CD4-positive, alpha-beta memory T cell (primary cell): Measurements from ENCODE around the gene HBEGF. TPM values are rescaled to one million over a fixed set of nuclear protein-coding genes. Genes with fewer than 3 reads are reported as not detected.
A peak's percentile ranks its signal among the peaks of the same experiment; 100 is the strongest.

Experiments
- CTCF ChIA-PET: fragments of 350-600 bp; sonication (Branson Sonifier 250); formaldehyde crosslinking; loops from one replicate; lab custom pipeline; 2021; ENCODE audit warnings: inconsistent platforms; ENCODE audit not compliant: partially characterized antibody; lab: Charles Lee
- POLR2A ChIA-PET: fragments of 350-600 bp; sonication (Branson Sonifier 250); formaldehyde crosslinking; loops from one replicate; lab custom pipeline; 2021; ENCODE audit not compliant: partially characterized antibody; lab: Charles Lee
- DNase-seq, 5 donors: peaks; one replicate each; pipeline versions ENCODE4 v3.0.0 to v3.0.0-alpha.2; 2020 to 2022; ENCODE audit warnings: mixed read lengths in 1 of 5
- H3K27ac ChIP-seq: one replicate; pipeline ENCODE4 v1.7.0; 2013; ENCODE audit warnings: low read depth, low read length
- H3K27me3 ChIP-seq: 2 replicates; pipeline ENCODE4 v1.7.0; 2013; ENCODE audit warnings: mild to moderate bottlenecking, low read length, moderate library complexity; ENCODE audit not compliant: insufficient read depth
- H3K36me3 ChIP-seq: 2 replicates; pipeline ENCODE4 v1.7.0; 2013; ENCODE audit warnings: mild to moderate bottlenecking, low read length, moderate library complexity; ENCODE audit not compliant: insufficient read depth
- H3K4me1 ChIP-seq: 2 replicates; pipeline ENCODE4 v1.7.0; 2013; ENCODE audit warnings: mild to moderate bottlenecking, low read length, moderate library complexity; ENCODE audit not compliant: insufficient read depth
- H3K4me3 ChIP-seq, 2 donors: one replicate each; pipeline ENCODE4 v1.7.0; 2013; ENCODE audit warnings: low read length in 2 of 2, mild to moderate bottlenecking in 1 of 2
- H3K9me3 ChIP-seq, 2 donors: one replicate each; pipeline ENCODE4 v1.7.0; 2013; ENCODE audit warnings: low read length in 2 of 2, control low read depth in 1 of 2; ENCODE audit not compliant: control insufficient read depth in 1 of 2
- H3K27ac Mint-ChIP-seq, 7 donors: one replicate each; pipeline ENCODE4 v1.8.0; 2020 to 2021; ENCODE audit warnings: mixed read lengths in 7 of 7, mild to moderate bottlenecking in 6 of 7, inconsistent platforms in 3 of 7, moderate library complexity in 3 of 7
- H3K27me3 Mint-ChIP-seq, 2 donors: one replicate each; pipeline ENCODE4 v1.8.0; 2020 to 2021; ENCODE audit warnings: mixed read lengths in 2 of 2
- H3K36me3 Mint-ChIP-seq, 2 donors: one replicate each; pipeline ENCODE4 v1.8.0; 2020 to 2021; ENCODE audit warnings: mixed read lengths in 2 of 2, inconsistent platforms in 1 of 2, mild to moderate bottlenecking in 1 of 2
- H3K4me1 Mint-ChIP-seq, 4 donors: one replicate each; pipeline ENCODE4 v1.8.0; 2020 to 2021; ENCODE audit warnings: mixed read lengths in 4 of 4, mild to moderate bottlenecking in 1 of 4
- H3K4me3 Mint-ChIP-seq, 8 donors: one replicate each; pipeline ENCODE4 v1.8.0; 2020 to 2021; ENCODE audit warnings: mixed read lengths in 8 of 8, mild to moderate bottlenecking in 7 of 8, moderate library complexity in 6 of 8, inconsistent platforms in 3 of 8
- H3K9me3 Mint-ChIP-seq, 8 donors: one replicate each; pipeline ENCODE4 v1.8.0; 2020 to 2021; ENCODE audit warnings: mixed read lengths in 8 of 8, mild to moderate bottlenecking in 5 of 8, inconsistent platforms in 3 of 8, moderate library complexity in 1 of 8
- intact Hi-C: fragments of 100-400 bp; cut with micrococcal nuclease; formaldehyde crosslinking; loops from one replicate; pipeline ENCODE4 v1.15.1; 2023
- polyA plus RNA-seq, 2 donors: library from polyadenylated mRNA; unstranded; fragments of 300-500 nt; fragmentation: Illumina TruSeq; gene quantifications; one replicate each; pipeline ENCODE4 v1.2.3, GENCODE V29; 2021
- total RNA-seq, 2 experiments: library from RNA; stranded (reverse); gene quantifications; one replicate each; pipeline ENCODE4 v1.2.3, GENCODE V29; 2021

The HBEGF gene
- total and polyA plus RNA-seq, 4 experiments from 2014 or later: 0.52 to 2.4 (median 1.0) TPM

DNA sequence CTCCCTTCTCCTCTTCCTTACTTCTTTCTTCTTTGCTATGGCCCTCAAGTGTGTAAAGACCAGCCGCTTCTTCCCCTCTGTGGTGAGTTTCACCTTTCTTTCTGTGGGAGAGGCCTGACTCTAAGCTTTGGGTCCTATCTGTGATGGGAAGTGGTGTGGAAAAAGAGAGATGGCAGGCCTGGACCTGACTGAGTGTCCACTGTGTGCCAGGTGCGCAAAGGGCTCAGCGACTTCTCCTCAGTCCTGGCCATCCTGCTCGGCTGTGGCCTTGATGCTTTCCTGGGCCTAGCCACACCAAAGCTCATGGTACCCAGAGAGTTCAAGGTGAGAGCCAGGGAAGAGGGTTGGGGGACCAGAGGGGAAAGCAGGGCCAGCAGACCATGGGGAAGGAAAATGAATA lies 19.5 kb upstream of the HBEGF start:
- Histone ChIP-seq H3K4me3 (no peak overlapping the region), H3K4me1 (peaks cover 9% of the 10 kb centered on the region), H3K36me3 (no peaks in the 10 kb centered on the region), H3K9me3 (no peaks in the 10 kb centered on the region), H3K27ac (no peak overlapping the region), H3K27me3 (no peaks in the 10 kb centered on the region)
- H3K27me3 Mint-ChIP-seq: peaks cover 0 to 2% of the 10 kb centered on the region in 2 donors
- DNase-seq: no peak
- H3K4me1 Mint-ChIP-seq: peaks cover 2 to 6% (median 5%) of the 10 kb centered on the region in 4 donors
- H3K9me3 Mint-ChIP-seq: no peaks in the 10 kb centered on the region
- H3K4me3 Mint-ChIP-seq: no peak overlapping the region
- intact Hi-C loops: no loop called here
- H3K36me3 Mint-ChIP-seq: no peaks in the 10 kb centered on the region
- no peak overlapping the region for H3K27ac Mint-ChIP-seq
- CTCF ChIA-PET: interaction anchor here (0.8 to 5.3 kb wide), 12 partner anchors 8 to 822 kb away, joined by 3 to 28 read pairs (median 4); partner anchors contain the start of genes HBEGF and TMCO6
- POLR2A ChIA-PET: no interaction called here

- H3K27ac ChIP-seq: no peak overlapping the region
- H3K4me1 ChIP-seq: peaks cover 9% of the 10 kb centered on the region
- intact Hi-C loops: no loop called here
- ChIA-PET CTCF (interaction anchor here (1.0 to 5.3 kb wide), 9 partner anchors 7 to 354 kb away, joined by 3 to 28 read pairs (median 4); partner anchors contain the start of genes HBEGF and TMCO6), POLR2A (no interaction called here)
- no peaks in the 10 kb centered on the region for H3K36me3 ChIP-seq
- H3K9me3 Mint-ChIP-seq: no peaks in the 10 kb centered on the region
- no peak overlapping the region for H3K4me3 ChIP-seq
- H3K27me3 Mint-ChIP-seq: peaks cover 0 to 2% of the 10 kb centered on the region in 2 donors
- H3K27me3 ChIP-seq: no peaks in the 10 kb centered on the region
- no peak overlapping the region for H3K4me3 Mint-ChIP-seq
- H3K4me1 Mint-ChIP-seq: peaks cover 2 to 6% (median 5%) of the 10 kb centered on the region in 4 donors
- no peak overlapping the region for H3K27ac Mint-ChIP-seq
- no peak for DNase-seq
- no peaks in the 10 kb centered on the region for H3K36me3 Mint-ChIP-seq
- no peaks in the 10 kb centered on the region for H3K9me3 ChIP-seq
These were observed 18.9 kb upstream of the HBEGF start for GRCh38 chr5:140365282-140365681.

- ChIA-PET CTCF (interaction anchor here (1.4 to 5.3 kb wide), 10 partner anchors 8 to 358 kb away, joined by 3 to 37 read pairs (median 14); partner anchors contain the start of gene HBEGF), POLR2A (interaction anchor here (0.6 kb wide), 1 partner anchor 329 kb away, joined by 4 read pairs; no protein-coding TSS in a partner anchor)
- intact Hi-C loops: loop anchor here (5.0 kb wide), 1 partner anchor 678 kb away; no protein-coding TSS in a partner anchor
- peak overlapping the region in 1 of 8 donors; percentile 30 for H3K4me3 Mint-ChIP-seq
- peaks cover 9% of the 10 kb centered on the region for H3K4me1 ChIP-seq
- DNase-seq: no peak
- H3K36me3 Mint-ChIP-seq: no peaks in the 10 kb centered on the region
- H3K9me3 Mint-ChIP-seq: no peaks in the 10 kb centered on the region
- no peak overlapping the region for H3K27ac ChIP-seq
- peaks cover 2 to 6% (median 5%) of the 10 kb centered on the region in 4 donors for H3K4me1 Mint-ChIP-seq
- peaks cover 0 to 2% of the 10 kb centered on the region in 2 donors for H3K27me3 Mint-ChIP-seq
- no peaks in the 10 kb centered on the region for H3K9me3 ChIP-seq
- H3K27ac Mint-ChIP-seq: peak overlapping the region in 2 of 7 donors; percentile 13 to 37
- H3K27me3 ChIP-seq: no peaks in the 10 kb centered on the region
- H3K36me3 ChIP-seq: no peaks in the 10 kb centered on the region
- no peak overlapping the region for H3K4me3 ChIP-seq
These were observed 18.0 kb upstream of the HBEGF start for GRCh38 chr5:140364472-140364765.

DNA sequence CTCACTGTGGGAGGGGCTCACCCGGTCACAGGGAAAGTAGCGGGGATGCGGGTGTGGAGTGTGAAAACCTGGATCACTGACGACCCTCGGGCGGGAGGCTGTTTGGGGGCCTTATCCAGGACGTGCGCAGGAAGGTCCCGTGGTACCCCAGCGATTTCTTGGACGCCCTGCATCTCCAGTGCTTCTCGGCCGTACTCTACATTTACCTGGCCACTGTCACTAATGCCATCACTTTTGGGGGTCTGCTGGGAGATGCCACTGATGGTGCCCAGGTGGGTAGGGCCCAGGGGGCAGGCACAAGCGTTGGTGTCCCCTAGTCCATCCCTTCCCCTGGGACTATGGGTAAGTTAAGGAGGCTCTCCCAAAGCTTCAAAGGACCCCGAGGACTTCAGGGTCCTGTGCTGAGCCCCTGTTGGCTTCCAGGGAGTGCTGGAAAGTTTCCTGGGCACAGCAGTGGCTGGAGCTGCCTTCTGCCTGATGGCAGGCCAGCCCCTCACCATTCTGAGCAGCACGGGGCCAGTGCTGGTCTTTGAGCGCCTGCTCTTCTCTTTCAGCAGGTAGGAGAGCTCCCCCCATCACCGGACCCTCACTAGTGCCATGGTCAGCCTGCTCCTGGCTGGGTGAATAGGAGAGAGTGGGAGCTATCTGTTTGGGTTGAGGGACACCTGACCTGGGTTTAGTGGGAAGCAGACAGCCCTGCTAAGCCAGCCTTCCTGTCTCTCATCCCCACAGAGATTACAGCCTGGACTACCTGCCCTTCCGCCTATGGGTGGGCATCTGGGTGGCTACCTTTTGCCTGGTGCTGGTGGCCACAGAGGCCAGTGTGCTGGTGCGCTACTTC lies 17.4 kb upstream of the HBEGF start:
- Histone ChIP-seq H3K4me1 (peaks cover 9% of the 10 kb centered on the region), H3K9me3 (no peaks in the 10 kb centered on the region), H3K27ac (no peak overlapping the region), H3K36me3 (no peaks in the 10 kb centered on the region), H3K4me3 (peak overlapping the region in 1 of 2 donors; percentile 52), H3K27me3 (no peaks in the 10 kb centered on the region)
- H3K4me3 Mint-ChIP-seq: peak overlapping the region in 6 of 8 donors; percentile 71 to 84 (median 76)
- H3K4me1 Mint-ChIP-seq: peaks cover 2 to 7% (median 5%) of the 10 kb centered on the region in 4 donors
- H3K36me3 Mint-ChIP-seq: no peaks in the 10 kb centered on the region
- DNase-seq: no peak
- intact Hi-C loops: loop anchor here (1.0 to 5.0 kb wide), 2 partner anchors 356 to 678 kb away; no protein-coding TSS in a partner anchor
- ChIA-PET CTCF (interaction anchor here (0.7 to 5.3 kb wide), 27 partner anchors 8 to 375 kb away, joined by 3 to 37 read pairs (median 4); partner anchors contain the start of genes CD14 and HBEGF), POLR2A (interaction anchor here (0.9 to 1.0 kb wide), 2 partner anchors 17 to 347 kb away, joined by 3 read pairs; partner anchors contain the start of gene HBEGF)
- peaks cover 0 to 2% of the 10 kb centered on the region in 2 donors for H3K27me3 Mint-ChIP-seq
- H3K9me3 Mint-ChIP-seq: no peaks in the 10 kb centered on the region
- peak overlapping the region in 2 of 7 donors; percentile 37 to 59 for H3K27ac Mint-ChIP-seq

- H3K27me3 Mint-ChIP-seq: peaks cover 0 to 2% of the 10 kb centered on the region in 2 donors
- intact Hi-C loops: loop anchor here (1.0 to 5.0 kb wide), 2 partner anchors 357 to 679 kb away; no protein-coding TSS in a partner anchor
- H3K27ac Mint-ChIP-seq: peak overlapping the region in 5 of 7 donors; percentile 40 to 72 (median 59)
- H3K4me3 Mint-ChIP-seq: peak overlapping the region; percentile 71 to 84 (median 76)
- POLR2A ChIA-PET: interaction anchor here (0.9 to 1.0 kb wide), 2 partner anchors 16 to 348 kb away, joined by 3 read pairs; partner anchors contain the start of gene HBEGF
- no peaks in the 10 kb centered on the region for H3K9me3 ChIP-seq
- no peak overlapping the region for H3K27ac ChIP-seq
- H3K9me3 Mint-ChIP-seq: no peaks in the 10 kb centered on the region
- peak overlapping the region in 1 of 2 donors; percentile 52 for H3K4me3 ChIP-seq
- H3K36me3 Mint-ChIP-seq: no peaks in the 10 kb centered on the region
- no peaks in the 10 kb centered on the region for H3K36me3 ChIP-seq
- CTCF ChIA-PET: interaction anchor here (0.7 to 5.3 kb wide), 27 partner anchors 8 to 376 kb away, joined by 3 to 37 read pairs (median 4); partner anchors contain the start of genes CD14 and HBEGF
- peaks cover 9% of the 10 kb centered on the region for H3K4me1 ChIP-seq
- peak; percentile 74 to 79 (median 77) for DNase-seq
- H3K27me3 ChIP-seq: no peaks in the 10 kb centered on the region
- H3K4me1 Mint-ChIP-seq: peaks cover 3 to 12% (median 6%) of the 10 kb centered on the region in 4 donors
These were observed 16.6 kb upstream of the HBEGF start for GRCh38 chr5:140362875-140363630.

GRCh38 chr5:140362311-140362710 lies 15.9 kb upstream of the HBEGF start:
- intact Hi-C loops: loop anchor here (5.0 kb wide), 1 partner anchor 680 kb away; no protein-coding TSS in a partner anchor
- CTCF ChIA-PET: interaction anchor here (1.0 to 4.6 kb wide), 6 partner anchors 10 to 122 kb away, joined by 3 to 37 read pairs (median 4); no protein-coding TSS in a partner anchor
- Mint-ChIP-seq H3K4me3 (no peak overlapping the region), H3K36me3 (no peaks in the 10 kb centered on the region), H3K27me3 (peaks cover 2% of the 10 kb centered on the region in 2 donors), H3K27ac (peak overlapping the region in 1 of 7 donors; percentile 24), H3K9me3 (no peaks in the 10 kb centered on the region), H3K4me1 (peaks cover 9 to 18% (median 13%) of the 10 kb centered on the region in 4 donors)
- Histone ChIP-seq H3K4me1 (peaks cover 17% of the 10 kb centered on the region), H3K36me3 (no peaks in the 10 kb centered on the region), H3K4me3 (no peak overlapping the region), H3K27ac (no peak overlapping the region), H3K27me3 (no peaks in the 10 kb centered on the region), H3K9me3 (no peaks in the 10 kb centered on the region)
- DNase-seq: no peak
- POLR2A ChIA-PET: no interaction called here
